IPS DF 4.7 (cell line): ENCODE results near the gene ECSCR.

Experiments used
- DNase-seq: peaks from one replicate; pipeline ENCODE4 v3.0.0-alpha.2; 2013; ENCODE audit warnings: low spot score; ENCODE audit errors: extremely low read depth

The ECSCR gene

DNA sequence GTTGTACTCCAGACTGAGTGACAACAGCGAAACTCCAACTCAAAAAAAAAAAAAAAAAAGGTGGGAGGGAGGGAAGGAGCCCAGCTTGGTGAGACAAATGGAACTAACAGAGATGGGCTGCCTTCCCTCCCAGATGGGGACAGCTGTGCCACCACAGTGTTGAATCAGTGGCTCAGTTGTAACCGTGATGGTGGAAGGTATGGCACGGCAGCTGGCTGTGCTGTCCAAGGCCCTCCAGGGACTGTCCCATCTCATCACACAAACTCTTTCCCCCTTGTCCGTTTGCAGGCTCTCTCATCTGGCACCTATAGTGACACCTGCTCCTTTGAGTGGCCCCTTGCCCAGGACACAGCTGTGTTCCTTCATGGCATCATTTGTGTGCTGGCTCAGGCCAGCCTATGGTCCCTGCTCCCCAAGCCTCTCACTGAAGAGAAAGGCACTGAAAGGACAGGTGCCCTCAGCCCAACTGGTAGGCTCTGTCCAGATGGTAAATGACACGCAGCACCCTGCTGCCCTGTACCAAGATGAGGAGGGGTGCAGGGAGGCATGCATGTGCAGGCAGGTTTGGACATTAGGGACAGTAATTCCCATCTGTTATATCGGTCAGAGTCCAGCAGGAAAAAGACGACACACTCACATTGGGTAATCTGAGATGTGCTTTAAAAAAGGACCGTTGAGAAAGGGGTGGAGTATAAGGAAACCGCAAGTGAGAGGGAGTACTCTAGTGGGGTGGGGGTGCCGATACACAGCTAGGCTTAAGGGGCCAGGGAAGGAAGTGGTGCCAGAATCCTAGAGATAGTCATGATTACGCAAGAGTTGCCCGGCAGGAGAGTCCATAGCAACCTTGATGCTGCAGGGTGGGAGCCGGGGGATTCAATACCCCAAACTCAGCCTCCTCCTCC lies 12.6 kb upstream of the ECSCR start:
- no peak for DNase-seq

- DNase-seq: no peak
These were observed 11.0 kb upstream of the ECSCR start for GRCh38 chr5:139473565-139473964.

- DNase-seq: no peak
These were observed 10.6 kb upstream of the ECSCR start for GRCh38 chr5:139473105-139473504.

DNA sequence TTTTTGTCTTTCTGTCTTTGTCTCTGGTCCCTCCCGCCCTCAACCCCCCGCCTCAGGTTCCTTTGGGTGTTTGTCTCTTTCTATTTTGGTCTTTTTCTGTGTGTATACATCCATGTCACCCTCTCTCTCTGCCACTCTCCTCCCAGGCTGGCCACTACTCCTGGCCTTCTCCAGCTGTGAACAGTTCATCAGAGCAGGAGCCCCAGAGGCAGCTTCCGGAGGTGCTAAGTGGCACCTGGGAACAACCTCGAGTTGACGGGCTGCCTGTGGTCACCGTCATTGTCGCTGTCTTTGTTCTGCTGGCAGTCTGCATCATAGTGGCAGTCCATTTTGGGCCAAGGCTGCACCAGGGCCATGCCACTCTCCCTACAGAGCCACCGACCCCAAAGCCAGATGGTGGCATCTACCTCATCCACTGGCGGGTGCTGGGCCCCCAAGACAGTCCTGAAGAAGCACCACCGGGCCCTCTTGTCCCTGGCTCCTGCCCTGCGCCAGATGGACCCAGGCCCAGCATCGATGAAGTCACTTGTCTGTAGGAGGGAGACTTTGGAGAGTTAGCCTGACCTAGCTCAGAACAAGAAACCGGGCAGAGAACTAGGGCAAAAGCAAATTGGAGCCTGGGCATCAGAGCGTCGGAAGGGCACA lies 10.0 kb upstream of the ECSCR start:
- no peak for DNase-seq

DNA sequence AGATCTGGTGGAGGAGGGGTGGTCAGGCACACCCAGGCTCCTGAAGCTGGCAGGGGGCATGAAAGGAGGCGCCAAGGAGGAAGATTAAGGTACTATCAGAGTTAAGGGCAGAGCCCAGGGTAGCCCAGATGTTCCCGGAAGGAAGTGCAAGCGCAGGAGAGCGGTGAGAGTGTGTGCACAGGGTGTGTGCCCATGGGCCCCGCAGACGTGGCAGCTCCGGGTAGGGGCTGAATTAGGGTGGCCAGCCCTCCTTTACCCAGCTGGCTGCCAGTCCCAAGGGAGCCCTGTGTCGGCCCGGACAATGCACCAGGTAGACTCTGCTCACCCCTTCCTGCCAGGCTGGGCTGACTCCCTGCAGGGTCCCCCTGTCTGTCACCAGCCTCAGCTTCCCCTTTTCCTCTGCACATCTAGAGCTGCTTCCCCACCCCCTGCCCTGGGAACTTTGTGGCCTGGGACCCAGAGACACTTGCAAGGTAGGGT lies 8.3 kb upstream of the ECSCR start, which contains the start of gene SMIM33:
SMIM33 (plus strand) TSS at position 184 of the 480 bp plus-strand sequence; CDS start at position 302, 118 bp downstream.
- DNase-seq: no peak

GRCh38 chr5:139468421-139468931 lies 5.9 kb upstream of the ECSCR start:
- no peak for DNase-seq

GRCh38 chr5:139461698-139462097 lies 845 bp downstream of the ECSCR start:
- DNase-seq: no peak

DNA sequence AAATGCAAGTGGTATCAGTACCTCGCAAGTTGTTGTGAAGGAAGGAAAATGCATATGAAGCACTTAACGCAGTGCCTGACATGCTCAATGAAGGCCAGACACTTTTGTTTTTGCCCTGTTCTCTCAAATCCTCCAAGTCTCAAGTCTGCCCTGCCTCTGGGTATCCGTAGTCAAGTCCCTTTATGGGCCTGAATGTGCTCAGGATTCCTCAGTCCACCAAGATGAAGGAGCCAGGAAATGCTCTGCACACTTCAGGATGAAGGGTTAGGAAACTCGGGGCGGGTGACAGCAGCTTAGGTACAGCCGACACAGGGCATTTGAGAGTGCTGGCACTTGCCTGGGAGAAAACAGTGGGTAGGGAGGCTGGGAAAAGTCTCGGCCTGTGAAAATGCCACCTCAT lies 1.4 kb downstream of the ECSCR start:
- no peak for DNase-seq

DNA sequence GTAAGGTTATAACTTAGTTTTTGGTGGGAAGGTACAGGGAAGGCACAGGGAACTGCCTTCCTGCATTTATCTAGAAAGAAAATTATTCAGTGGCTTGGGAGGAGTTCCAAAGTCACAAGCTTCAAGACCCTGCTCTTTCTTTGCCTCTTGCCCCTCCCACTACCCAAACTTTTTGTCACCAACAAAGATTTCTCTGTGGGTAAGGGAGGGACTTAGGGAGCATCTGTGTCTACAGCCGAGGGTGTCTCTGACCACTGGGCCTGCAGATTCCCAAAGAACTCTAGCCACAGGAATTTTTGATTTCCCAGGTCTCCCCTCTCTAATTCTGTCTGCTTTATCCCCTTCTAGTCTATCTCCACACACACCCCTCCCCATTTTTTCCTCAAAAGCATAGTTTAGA lies 2.1 kb downstream of the ECSCR start:
- DNase-seq: no peak

- no peak for DNase-seq
These were observed 3.0 kb downstream of the ECSCR start for GRCh38 chr5:139459451-139459934.

GRCh38 chr5:139458580-139459407 lies 3.7 kb downstream of the ECSCR start:
- no peak for DNase-seq

DNA sequence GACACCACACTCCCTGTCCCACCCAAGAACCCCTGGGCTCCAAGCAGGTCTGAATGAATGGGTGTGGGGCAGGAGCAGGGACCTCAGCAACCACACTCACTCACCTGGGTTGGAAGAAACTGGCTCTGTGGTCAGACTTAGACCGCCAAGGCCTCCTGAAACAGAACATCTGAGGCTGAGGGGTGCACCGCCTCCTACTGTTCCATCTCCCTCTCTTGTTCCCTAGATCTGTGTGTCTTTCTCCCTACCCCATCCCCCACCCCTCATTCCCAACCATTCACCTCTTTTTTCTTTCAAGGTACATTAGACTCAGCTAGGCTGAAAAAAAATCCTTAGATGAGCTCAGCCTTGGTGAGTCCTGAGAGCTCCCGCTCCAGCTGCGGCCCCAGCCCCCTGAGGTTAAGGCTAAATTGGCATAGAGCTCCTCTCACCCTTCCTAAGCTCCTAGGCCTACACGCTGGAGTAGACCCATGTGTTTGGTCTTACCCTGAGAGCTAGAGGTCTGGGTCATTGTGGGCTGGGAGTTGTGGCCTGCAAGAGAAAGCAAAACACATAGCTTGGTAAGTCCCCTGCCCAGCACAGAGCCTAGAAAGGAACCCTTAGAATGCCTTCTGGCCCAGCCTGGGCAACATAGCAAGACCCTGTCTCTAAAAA lies 4.8 kb downstream of the ECSCR start:
- no peak for DNase-seq

- no peak for DNase-seq
These were observed 5.3 kb downstream of the ECSCR start for GRCh38 chr5:139457241-139457640.

GRCh38 chr5:139456776-139457175 lies 5.8 kb downstream of the ECSCR start:
- DNase-seq: no peak

GRCh38 chr5:139454568-139455290 lies 7.8 kb downstream of the ECSCR start:
- no peak for DNase-seq

GRCh38 chr5:139453683-139454567 lies 8.6 kb downstream of the ECSCR start:
- DNase-seq: no peak

DNA sequence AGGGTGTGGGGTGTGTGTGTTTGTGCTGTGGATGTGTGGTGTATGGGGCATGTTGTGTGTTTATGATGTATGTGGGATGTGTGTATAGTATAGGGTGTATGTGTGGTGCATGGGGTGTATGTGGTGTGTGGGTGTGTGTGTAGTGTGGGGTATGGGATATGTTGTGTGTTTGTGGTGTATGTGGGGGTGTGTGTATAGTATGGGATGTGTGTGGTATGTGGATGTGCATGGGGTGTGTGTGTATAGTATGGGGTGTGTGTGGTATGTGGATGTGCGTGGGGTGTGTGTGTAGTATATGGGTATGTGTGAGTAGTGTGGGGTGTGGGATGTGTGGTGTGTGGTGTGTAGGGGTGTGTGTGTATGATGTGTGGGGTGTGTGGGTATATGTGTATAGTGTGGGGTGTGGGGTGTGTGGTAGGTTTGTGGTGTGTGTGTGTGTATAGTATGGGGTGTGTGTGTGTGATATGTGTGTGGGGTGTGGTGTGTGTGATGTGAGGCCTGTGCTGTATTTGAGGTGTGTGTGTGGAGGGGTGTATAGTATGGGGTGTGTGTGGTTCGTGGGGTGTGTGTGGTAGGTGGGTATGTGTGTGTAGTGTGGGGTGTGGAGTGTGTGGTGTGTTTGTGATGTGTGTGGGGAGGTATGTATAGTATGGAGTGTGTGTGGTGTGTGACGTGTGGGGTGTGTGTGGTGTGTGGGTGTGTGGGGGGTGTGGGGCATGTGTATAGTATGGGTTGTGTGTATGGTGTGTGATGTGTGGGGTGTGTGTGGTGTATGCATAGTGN lies 10.5 kb downstream of the ECSCR start:
- no peak for DNase-seq

DNA sequence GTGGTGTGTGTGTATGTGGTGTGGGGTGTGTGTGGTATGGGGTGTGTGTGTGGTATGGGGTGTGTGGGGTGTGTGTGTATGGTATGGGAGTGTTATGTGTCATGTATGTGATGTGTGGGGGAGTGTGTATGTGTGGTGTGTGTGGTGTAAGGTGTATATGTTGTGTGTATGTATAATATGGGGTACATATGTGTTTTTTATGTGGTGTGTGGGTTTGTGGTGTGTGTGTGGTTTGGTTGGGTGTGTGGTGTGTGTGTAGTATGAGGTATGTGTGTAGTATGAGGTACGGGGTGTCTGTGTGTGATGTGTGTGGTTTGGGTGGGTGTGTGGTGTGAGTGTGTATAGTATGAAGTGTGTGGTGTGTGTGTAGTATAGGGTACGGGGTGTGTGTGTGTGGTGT lies 11.4 kb downstream of the ECSCR start:
- no peak for DNase-seq
